Measurements from ENCODE around the gene NEDD4. TPM values are rescaled to one million over a fixed set of nuclear protein-coding genes. Genes with fewer than 3 reads are reported as not detected.
A peak's percentile ranks its signal among the peaks of the same experiment; 100 is the strongest.
"Not testable (repeated sequence)": the region's sequence is repeated elsewhere in the genome, so short reads cannot be mapped to it uniquely, and the experiment has no call there.

The NEDD4 gene
- total RNA-seq, 1 donor from 2014 or later: 31.5 TPM

GRCh38 chr15:55824857-55825613 is 168.4 kb downstream of the NEDD4 start:
- DNase-seq: no peak

GRCh38 chr15:55823699-55824340 is 169.6 kb downstream of the NEDD4 start:
- DNase-seq: peak; percentile 26

- peak; percentile 13 for DNase-seq
Measured at GRCh38 chr15:55823191-55823670, 170.2 kb downstream of the NEDD4 start.

GRCh38 chr15:55821740-55822139 is 171.7 kb downstream of the NEDD4 start:
- not testable (repeated sequence) for DNase-seq

- peak; percentile 17 for DNase-seq
Measured at GRCh38 chr15:55820043-55820442, 173.4 kb downstream of the NEDD4 start.

GRCh38 chr15:55819397-55820034 is 173.9 kb downstream of the NEDD4 start:
- no peak for DNase-seq

- no peak for DNase-seq
Measured at GRCh38 chr15:55816017-55816416, 177.4 kb downstream of the NEDD4 start.

GRCh38 chr15:55802600-55803376 is 190.6 kb downstream of the NEDD4 start:
- DNase-seq: peak; percentile 30

GRCh38 chr15:55800216-55800615 is 193.2 kb downstream of the NEDD4 start:
- no peak for DNase-seq

GRCh38 chr15:55799291-55800212 is 193.9 kb downstream of the NEDD4 start:
- DNase-seq: peak; percentile 82

GRCh38 chr15:55796321-55796965 is 197.0 kb downstream of the NEDD4 start:
- DNase-seq: peak; percentile 59

GRCh38 chr15:55795031-55795430 is 198.4 kb downstream of the NEDD4 start:
- DNase-seq: no peak

- DNase-seq: no peak
Measured at GRCh38 chr15:55791551-55792400, 201.6 kb downstream of the NEDD4 start.

GRCh38 chr15:55789066-55789660 is 204.2 kb downstream of the NEDD4 start:
- DNase-seq: no peak

- no peak for DNase-seq
Measured at GRCh38 chr15:55786341-55786740, 207.1 kb downstream of the NEDD4 start.

- not testable (repeated sequence) for DNase-seq
Measured at GRCh38 chr15:55785593-55785992, 207.8 kb downstream of the NEDD4 start.

- DNase-seq: no peak
Measured at GRCh38 chr15:55784286-55784685, 209.1 kb downstream of the NEDD4 start.

- peak; percentile 77 for DNase-seq
Measured at GRCh38 chr15:55782901-55783300, 210.5 kb downstream of the NEDD4 start.

- no peak for DNase-seq
Measured at GRCh38 chr15:55780292-55780691, 213.1 kb downstream of the NEDD4 start.

All from tongue (tissue), 2 donors.